Bronchial epithelial cell (primary cell): ENCODE results near the gene CD2AP. TPM values are rescaled to one million over a fixed set of nuclear protein-coding genes. Genes with fewer than 3 reads are reported as not detected.
"Not testable (repeated sequence)": the region's sequence is repeated elsewhere in the genome, so short reads cannot be mapped to it uniquely, and the experiment has no call there.

Experiments
- DNase-seq: peaks from one replicate; pipeline ENCODE4 v3.0.0-alpha.2; 2010; ENCODE audit warnings: low read depth
- FAIRE-seq: peaks from 2 replicates; lab custom pipeline; 2011; peaks lifted over from hg19 to GRCh38; lab: Jason Lieb, UNC
- H3K27me3 ChIP-seq: 2 replicates; pipeline ENCODE4 v1.5.1; 2011; ENCODE audit warnings: low read length; ENCODE audit not compliant: control insufficient read depth, insufficient read depth
- H3K36me3 ChIP-seq: 2 replicates; pipeline ENCODE4 v1.5.1; 2011; ENCODE audit warnings: low read length; ENCODE audit not compliant: control insufficient read depth, insufficient read depth
- H3K4me3 ChIP-seq: 2 replicates; pipeline ENCODE4 v1.5.1; 2011; ENCODE audit warnings: mild to moderate bottlenecking, low read depth, low read length, control low read depth
- CTCF ChIP-seq: IDR thresholded peaks from 2 replicates; pipeline ENCODE4 v1.5.1; 2011; ENCODE audit warnings: mild to moderate bottlenecking, moderate library complexity, low read length, control low read depth, inconsistent platforms; ENCODE audit not compliant: insufficient read depth, severe bottlenecking
- total RNA-seq: library from RNA; depleted of rRNA; stranded (reverse); fragments of >200 nt; gene quantifications from 2 replicates; pipeline ENCODE4 v1.2.1, GENCODE V29; 2014

Gene CD2AP
- total RNA-seq, 1 donor from 2014 or later = 24.0 TPM

GRCh38 chr6:47545223-47545622 is 67.6 kb downstream of the CD2AP start:
- TF ChIP-seq CTCF = no peak
- H3K4me3 ChIP-seq = no peak overlapping the region
- H3K36me3 ChIP-seq = peaks cover 4% of the 10 kb centered on the region
- FAIRE-seq = no peak
- DNase-seq = no peak
- no peaks in the 10 kb centered on the region for H3K27me3 ChIP-seq

- DNase-seq (no peak), FAIRE-seq (no peak)
- TF ChIP-seq CTCF = no peak
- H3K27me3 ChIP-seq = no peaks in the 10 kb centered on the region
- H3K4me3 ChIP-seq = no peak overlapping the region
- no peaks in the 10 kb centered on the region for H3K36me3 ChIP-seq
These were observed 74.1 kb downstream of the CD2AP start for GRCh38 chr6:47551670-47552069.

- DNase-seq = no peak
- FAIRE-seq = no peak
- no peaks in the 10 kb centered on the region for H3K36me3 ChIP-seq
- no peak overlapping the region for H3K4me3 ChIP-seq
- no peak for TF ChIP-seq CTCF
- H3K27me3 ChIP-seq = no peaks in the 10 kb centered on the region
These were observed 74.7 kb downstream of the CD2AP start for GRCh38 chr6:47552319-47552718.

- DNase-seq, H3K4me3 ChIP-seq, H3K27me3 ChIP-seq, FAIRE-seq, H3K36me3 ChIP-seq: not testable (repeated sequence)
These were observed 75.7 kb downstream of the CD2AP start for GRCh38 chr6:47553243-47553642.

GRCh38 chr6:47556459-47556858 is 78.9 kb downstream of the CD2AP start:
- H3K27me3 ChIP-seq, FAIRE-seq, H3K36me3 ChIP-seq, DNase-seq, H3K4me3 ChIP-seq: not testable (repeated sequence)

- no peak overlapping the region for H3K4me3 ChIP-seq
- DNase-seq (no peak), FAIRE-seq (no peak)
- no peaks in the 10 kb centered on the region for H3K27me3 ChIP-seq
- peaks cover 2% of the 10 kb centered on the region for H3K36me3 ChIP-seq
- TF ChIP-seq CTCF = no peak
These were observed 85.6 kb downstream of the CD2AP start for GRCh38 chr6:47563162-47563561.

- not testable (repeated sequence) for H3K27me3 ChIP-seq, H3K4me3 ChIP-seq, FAIRE-seq
These were observed 89.0 kb downstream of the CD2AP start for GRCh38 chr6:47566602-47567001.

More at GRCh38 chr6:47566602-47567001, 89.0 kb downstream of the CD2AP start:
- DNase-seq, H3K36me3 ChIP-seq: not testable (repeated sequence)
